Kidney (tissue), 14 donors: Measurements from ENCODE around the gene NCOA3. TPM values are rescaled to one million over a fixed set of nuclear protein-coding genes. Genes with fewer than 3 reads are reported as not detected.

Experiments
- DNase-seq, 5 donors: peaks; one replicate each; pipeline ENCODE4 v3.0.0-alpha.2; 2013 to 2020
- FAIRE-seq: peaks from 2 replicates; lab custom pipeline; 2012; peaks lifted over from hg19 to GRCh38; lab: Jason Lieb, UNC
- H3K27ac ChIP-seq, 2 donors: one replicate each; pipeline ENCODE4 v1.7.0; 2013; ENCODE audit warnings: low read depth in 2 of 2, low read length in 2 of 2, inconsistent platforms in 1 of 2
- H3K27me3 ChIP-seq: one replicate; pipeline ENCODE4 v1.7.1; 2013; ENCODE audit warnings: low read length, inconsistent platforms; ENCODE audit not compliant: control insufficient read depth, insufficient read depth
- H3K36me3 ChIP-seq, 3 donors: one replicate each; pipeline versions ENCODE4 v1.7.0 to v1.7.1; 2013; ENCODE audit warnings: low read length in 3 of 3, control low read depth in 1 of 3, inconsistent platforms in 1 of 3; ENCODE audit not compliant: insufficient read depth in 3 of 3, control insufficient read depth in 2 of 3
- H3K4me1 ChIP-seq, 3 donors: one replicate each; pipeline versions ENCODE4 v1.7.0 to v1.7.1; 2013; ENCODE audit warnings: low read length in 3 of 3, inconsistent platforms in 1 of 3, low read depth in 1 of 3; ENCODE audit not compliant: control insufficient read depth in 2 of 3, insufficient read depth in 2 of 3
- H3K4me3 ChIP-seq, 3 donors: one replicate each; pipeline versions ENCODE4 v1.7.0 to v1.8.1; 2013; ENCODE audit warnings: low read length in 3 of 3, control low read depth in 1 of 3, inconsistent platforms in 1 of 3
- H3K9ac ChIP-seq, 3 donors: one replicate each; pipeline versions ENCODE4 v1.7.0 to v1.7.1; 2013; ENCODE audit warnings: low read length in 3 of 3, control low read depth in 1 of 3, inconsistent platforms in 1 of 3
- H3K9me3 ChIP-seq, 3 donors: one replicate each; pipeline versions ENCODE4 v1.7.0 to v1.7.1; 2013; ENCODE audit warnings: low read length in 3 of 3, control low read depth in 1 of 3, inconsistent platforms in 1 of 3; ENCODE audit not compliant: control insufficient read depth in 2 of 3, insufficient read depth in 1 of 3
- intact Hi-C: fragments of 100-400 bp; cut with DNase I; formaldehyde crosslinking; loops from one replicate; pipeline ENCODE4 v1.11.1; 2022
- polyA plus RNA-seq: library from polyadenylated mRNA; stranded (reverse); fragments of 350-450 nt; fragmentation: Illumina TruSeq; extraction: RNeasy Lipid Tissue Mini Kit (QIAGEN cat#74804); gene quantifications from one replicate; pipeline ENCODE4 v1.2.3, GENCODE V29; 2014; ENCODE audit warnings: low read depth, low replicate concordance; ENCODE audit not compliant: insufficient read depth
- total RNA-seq: library from RNA; stranded (reverse); fragmentation: NEBNext Ultra II Directional; extraction: Animal tissue kit (Norgen Biotek cat#: 25700); gene quantifications from one replicate; pipeline ENCODE4 v1.2.1, GENCODE V29; 2021
- TF ChIP-seq, protein P1 (sequence below): IDR thresholded peaks from 3 replicates; pipeline ENCODE4 v1.5.1; 2012; ENCODE audit warnings: mild to moderate bottlenecking, moderate library complexity, borderline replicate concordance; ENCODE audit not compliant: insufficient read depth; ENCODE audit errors: extremely low read depth
- donor health status: control.
- donor health status: control.
- donor health status: control.
- donor health status: control.
- donor health status: control.
- donor health status: DM: yes; HTN: yes; CAD: no.
- donor health status: Normal renal cell carcinoma (clear cell type).

The NCOA3 gene
- total and polyA plus RNA-seq, 2 donors from 2014 or later, result 4.9 to 38.8 TPM

DNA sequence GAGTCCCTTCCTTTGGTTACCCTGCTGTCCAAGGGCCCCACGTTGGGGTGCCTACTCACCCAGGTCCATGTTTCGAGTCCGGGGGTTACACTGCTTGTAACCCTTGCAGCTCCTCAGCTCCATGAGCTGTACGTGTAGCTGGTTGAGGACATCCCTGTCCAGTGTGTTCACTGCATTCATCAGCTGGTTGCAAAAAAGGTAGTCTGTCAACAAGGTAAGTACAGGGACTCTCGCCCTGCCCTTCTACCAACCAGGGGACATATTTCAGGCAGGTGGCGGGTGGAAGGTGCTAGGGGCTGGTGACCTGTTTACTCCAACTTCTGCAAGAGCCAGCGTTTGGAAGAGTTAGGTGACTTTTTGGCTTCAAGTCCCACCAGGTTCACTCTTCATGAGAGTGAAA lies 160.0 kb downstream of the NCOA3 start:
- Histone ChIP-seq H3K27me3 (no peaks in the 10 kb centered on the region), H3K4me3 (no peak overlapping the region), H3K27ac (no peak overlapping the region), H3K9ac (no peak overlapping the region), H3K4me1 (peaks cover 0 to 2% (median 0%) of the 10 kb centered on the region in 3 donors), H3K36me3 (peaks cover 0 to 30% (median 8%) of the 10 kb centered on the region in 3 donors), H3K9me3 (no peaks in the 10 kb centered on the region)
- TF ChIP-seq, protein P1, sequence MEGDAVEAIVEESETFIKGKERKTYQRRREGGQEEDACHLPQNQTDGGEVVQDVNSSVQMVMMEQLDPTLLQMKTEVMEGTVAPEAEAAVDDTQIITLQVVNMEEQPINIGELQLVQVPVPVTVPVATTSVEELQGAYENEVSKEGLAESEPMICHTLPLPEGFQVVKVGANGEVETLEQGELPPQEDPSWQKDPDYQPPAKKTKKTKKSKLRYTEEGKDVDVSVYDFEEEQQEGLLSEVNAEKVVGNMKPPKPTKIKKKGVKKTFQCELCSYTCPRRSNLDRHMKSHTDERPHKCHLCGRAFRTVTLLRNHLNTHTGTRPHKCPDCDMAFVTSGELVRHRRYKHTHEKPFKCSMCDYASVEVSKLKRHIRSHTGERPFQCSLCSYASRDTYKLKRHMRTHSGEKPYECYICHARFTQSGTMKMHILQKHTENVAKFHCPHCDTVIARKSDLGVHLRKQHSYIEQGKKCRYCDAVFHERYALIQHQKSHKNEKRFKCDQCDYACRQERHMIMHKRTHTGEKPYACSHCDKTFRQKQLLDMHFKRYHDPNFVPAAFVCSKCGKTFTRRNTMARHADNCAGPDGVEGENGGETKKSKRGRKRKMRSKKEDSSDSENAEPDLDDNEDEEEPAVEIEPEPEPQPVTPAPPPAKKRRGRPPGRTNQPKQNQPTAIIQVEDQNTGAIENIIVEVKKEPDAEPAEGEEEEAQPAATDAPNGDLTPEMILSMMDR, result no peak
- FAIRE-seq (no peak), DNase-seq (no peak)
- intact Hi-C loops, result no loop called here

DNA sequence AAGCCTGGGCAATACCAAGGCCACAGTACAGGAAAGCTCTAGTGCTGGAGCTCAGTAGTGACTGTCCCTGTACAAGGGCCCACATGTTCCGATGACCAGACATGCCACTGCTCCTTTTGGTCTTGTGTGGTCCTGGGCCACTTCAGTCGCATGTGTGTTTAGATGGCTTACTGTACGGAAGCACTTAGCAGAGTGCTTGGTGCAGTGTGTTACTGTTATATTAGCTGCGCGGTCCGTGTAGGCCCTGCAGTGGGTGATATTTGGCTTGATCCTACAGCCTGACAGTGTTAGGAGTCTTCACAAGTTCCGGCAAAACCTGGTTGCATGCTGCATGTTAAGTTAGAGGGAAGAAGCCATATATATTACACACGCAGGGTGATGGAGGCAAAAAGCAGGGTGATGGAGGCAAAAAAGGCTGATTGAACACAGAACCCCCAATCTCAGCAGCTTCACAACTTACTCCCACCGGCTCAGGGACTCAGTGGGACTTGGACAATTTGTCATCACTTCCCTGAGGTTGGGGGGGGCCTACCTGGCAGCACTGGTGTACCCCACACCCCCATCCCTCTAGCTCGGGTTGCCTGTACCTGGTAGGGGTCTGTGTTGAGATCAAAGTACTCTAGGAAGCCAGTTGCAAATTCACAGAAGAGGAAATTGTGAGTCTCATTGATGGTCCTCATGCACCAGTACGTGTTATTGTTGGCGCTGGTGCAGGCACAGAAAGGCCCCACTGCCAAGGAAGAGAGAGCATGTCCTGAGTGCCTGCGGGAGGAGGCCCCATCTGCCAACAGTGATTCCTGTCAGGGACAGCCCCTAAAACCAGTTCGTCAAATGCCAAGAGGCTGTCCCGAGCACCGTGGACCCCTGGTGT lies 161.0 kb downstream of the NCOA3 start:
- H3K4me1 ChIP-seq, result peaks cover 0 to 2% (median 0%) of the 10 kb centered on the region in 3 donors
- no peak overlapping the region for H3K4me3 ChIP-seq
- no peak overlapping the region for H3K27ac ChIP-seq
- no peaks in the 10 kb centered on the region for H3K27me3 ChIP-seq
- no peak for DNase-seq
- H3K9me3 ChIP-seq, result no peaks in the 10 kb centered on the region
- peaks cover 0 to 23% (median 8%) of the 10 kb centered on the region in 3 donors for H3K36me3 ChIP-seq
- no peak overlapping the region for H3K9ac ChIP-seq
- FAIRE-seq, result no peak
- TF ChIP-seq, protein P1, result no peak
- intact Hi-C loops, result no loop called here

DNA sequence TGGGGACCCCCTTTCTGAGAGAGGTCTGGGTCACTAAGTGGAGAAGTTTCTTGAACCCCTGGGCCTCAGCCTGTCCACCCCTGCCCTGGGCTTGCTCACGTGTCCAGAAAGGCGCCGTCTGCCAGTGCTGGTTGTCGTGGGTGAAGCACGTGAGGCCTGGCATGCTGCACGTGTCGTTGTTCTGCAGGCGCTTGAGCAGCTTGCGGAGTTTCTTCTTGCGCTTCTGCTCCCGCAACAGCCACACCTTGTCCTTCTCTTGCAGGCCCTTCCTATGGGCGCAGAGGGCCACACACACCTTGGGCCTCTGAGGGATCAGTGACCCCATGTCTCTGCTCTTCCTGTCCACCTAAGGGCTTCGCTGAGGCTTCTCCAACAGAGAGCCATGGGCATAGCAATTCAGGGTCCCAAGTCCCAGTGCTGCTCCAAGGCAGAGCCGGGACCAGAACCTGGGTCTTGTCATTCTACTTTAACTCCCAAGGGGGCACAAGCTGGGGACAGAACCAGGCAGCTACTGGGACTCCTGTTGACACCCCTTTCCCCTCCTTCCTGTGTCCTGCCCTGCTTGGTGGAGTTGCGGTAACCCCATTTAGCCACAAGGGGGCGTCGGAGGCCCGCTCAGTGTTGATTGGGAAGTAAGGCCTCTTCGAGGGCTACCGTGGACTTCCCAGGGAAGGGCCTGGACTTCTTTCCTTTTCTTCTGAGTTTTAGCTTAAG lies 161.8 kb downstream of the NCOA3 start:
- H3K27ac ChIP-seq, result no peak overlapping the region
- FAIRE-seq (no peak), DNase-seq (peak; percentile 83 to 92 (median 88))
- no peak overlapping the region for H3K4me3 ChIP-seq
- H3K36me3 ChIP-seq, result peaks cover 0 to 19% (median 8%) of the 10 kb centered on the region in 3 donors
- intact Hi-C loops, result no loop called here
- TF ChIP-seq, protein P1, result peak; percentile 89
- no peaks in the 10 kb centered on the region for H3K9me3 ChIP-seq
- no peaks in the 10 kb centered on the region for H3K27me3 ChIP-seq
- H3K9ac ChIP-seq, result no peak overlapping the region
- peaks cover 0 to 8% (median 0%) of the 10 kb centered on the region in 3 donors for H3K4me1 ChIP-seq
